Stomach (tissue), 9 donors: ENCODE data around the gene GABPA. TPM values are rescaled to one million over a fixed set of nuclear protein-coding genes. Genes with fewer than 3 reads are reported as not detected.

Experiments
- DNase-seq, 2 donors: peaks; one replicate each; pipeline versions ENCODE4 v3.0.0 to v3.0.0-alpha.2; 2013 to 2019
- H3K27ac ChIP-seq, 5 donors: fragments of 200-600 bp in 4 of 5; sonication (generic) in 4 of 5; one replicate each; pipeline ENCODE4 v1.5.1; 2013 to 2019; ENCODE audit warnings: mild to moderate bottlenecking in 1 of 5, moderate library complexity in 1 of 5
- H3K27me3 ChIP-seq, 3 donors: fragments of 200-600 bp; sonication (generic); one replicate each; pipeline ENCODE4 v1.5.1; 2017 to 2019; ENCODE audit warnings: mixed run types in 1 of 3
- H3K36me3 ChIP-seq, 4 donors: fragments of 200-600 bp; sonication (generic); 1 replicate in 3 of 4; 2 replicates in 1 of 4; pipeline ENCODE4 v1.5.1; 2016 to 2019
- H3K4me1 ChIP-seq, 4 donors: fragments of 200-600 bp; sonication (generic); one replicate each; pipeline ENCODE4 v1.5.1; 2016 to 2019
- H3K4me3 ChIP-seq, 4 donors: fragments of 200-600 bp; sonication (generic) in 3 of 4; one replicate each; pipeline ENCODE4 v1.5.1; 2016 to 2019; ENCODE audit warnings: mild to moderate bottlenecking in 1 of 4
- H3K9me3 ChIP-seq, 4 donors: fragments of 200-600 bp; sonication (generic); one replicate each; pipeline ENCODE4 v1.5.1; 2016 to 2019
- EP300 ChIP-seq: sonication (generic); formaldehyde crosslinking; IDR thresholded peaks from one replicate; pipeline ENCODE4 v1.6.1; 2017; ENCODE audit warnings: antibody characterized with exemption
- POLR2A ChIP-seq, 4 donors: fragments of 450-650 bp; IDR thresholded peaks; one replicate each; pipeline ENCODE4 v1.6.1; 2016; ENCODE audit warnings: antibody characterized with exemption in 4 of 4, control low read depth in 2 of 4, mild to moderate bottlenecking in 1 of 4, moderate library complexity in 1 of 4
- POLR2AphosphoS5 ChIP-seq, 3 donors: sonication (generic); formaldehyde crosslinking; IDR thresholded peaks; one replicate each; pipeline ENCODE4 v1.6.1; 2016; ENCODE audit warnings: antibody characterized with exemption in 3 of 3
- WGBS, 5 donors: extraction: QIAGEN DNeasy Blood & Tissue Kit in 3 of 5; methylation state at CpG; one replicate each; pipeline versions ENCODE4 v1.1.5 to v1.1.7; 2013 to 2018; 5-methylcytosine and 5-hydroxymethylcytosine counted together
- intact Hi-C: fragments of 100-400 bp; cut with DNase I; formaldehyde crosslinking; loops from one replicate; pipeline ENCODE4 v1.15.1; 2023; ENCODE audit warnings: low total_unique reads
- polyA plus RNA-seq, 3 donors: library from polyadenylated mRNA; stranded (reverse); fragments of 200-250 nt; gene quantifications; one replicate each; pipeline ENCODE4 v1.2.3, GENCODE V29; 2013
- total RNA-seq, 5 donors: library from RNA; depleted of rRNA; stranded (reverse); fragments of >200 nt; gene quantifications; one replicate each; pipeline versions ENCODE4 v1.1.0 to v1.2.3, GENCODE V29; 2014 to 2016
- TF ChIP-seq, protein P1 (sequence below), 7 experiments: fragments of 450-650 bp in 4 of 7; fragments of 200-600 bp in 3 of 7; sonication (generic) in 3 of 7; IDR thresholded peaks; one replicate each; pipeline ENCODE4 v1.5.1; 2016 to 2019; ENCODE audit warnings: antibody characterized with exemption in 7 of 7, control low read depth in 2 of 7, mild to moderate bottlenecking in 1 of 7
- donor health status: healthy with polysubstance abuse.
- donor health status: Bipolar disorder and iron deficiency.
- donor health status: healthy.

Gene GABPA
- total and polyA plus RNA-seq, 8 donors, result 6.4 to 47.0 (median 7.9) TPM

DNA sequence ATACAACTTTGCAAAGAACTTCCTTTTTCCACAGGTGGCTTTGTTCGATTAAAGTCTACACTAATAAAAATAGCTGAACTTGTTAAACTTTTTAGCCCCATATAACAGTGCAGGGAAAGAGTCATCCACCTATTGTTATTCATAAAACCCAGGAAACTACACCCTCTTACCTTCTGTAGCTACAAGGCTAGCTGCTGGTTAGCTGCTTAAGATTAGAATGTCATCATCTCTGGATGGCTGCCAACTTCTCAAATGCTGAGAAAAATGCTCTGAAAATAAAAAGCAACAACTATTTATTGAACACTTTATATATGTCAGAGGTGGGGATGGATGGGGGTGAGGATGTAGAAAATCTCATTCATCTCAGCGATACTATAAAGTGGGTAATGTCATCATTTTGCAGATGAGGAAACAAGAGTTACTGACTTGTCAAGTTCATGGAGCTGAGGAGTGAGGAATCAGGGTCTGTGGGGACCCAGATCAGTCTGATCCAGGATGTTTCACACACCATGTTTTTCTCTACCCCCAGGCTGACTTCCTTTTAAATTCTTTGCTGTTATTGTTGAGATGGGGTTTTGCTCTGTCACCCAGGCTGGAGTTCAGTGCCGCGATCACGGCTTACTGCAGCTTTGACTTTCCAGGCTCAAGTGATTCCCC, 17.2 kb upstream of the GABPA start:
- H3K27me3 ChIP-seq, result no peaks in the 10 kb centered on the region
- H3K4me1 ChIP-seq, result peaks cover 0 to 7% (median 0%) of the 10 kb centered on the region in 4 donors
- H3K27ac ChIP-seq, result no peak overlapping the region
- H3K36me3 ChIP-seq, result peaks cover 11 to 60% (median 44%) of the 10 kb centered on the region in 4 donors
- intact Hi-C loops, result no loop called here
- TF ChIP-seq POLR2AphosphoS5 (IDR thresholded peaks at IDR 0.05), result no peak
- TF ChIP-seq EP300, result no peak
- TF ChIP-seq POLR2A (IDR thresholded peaks at IDR 0.05), result no peak
- TF ChIP-seq, protein P1, sequence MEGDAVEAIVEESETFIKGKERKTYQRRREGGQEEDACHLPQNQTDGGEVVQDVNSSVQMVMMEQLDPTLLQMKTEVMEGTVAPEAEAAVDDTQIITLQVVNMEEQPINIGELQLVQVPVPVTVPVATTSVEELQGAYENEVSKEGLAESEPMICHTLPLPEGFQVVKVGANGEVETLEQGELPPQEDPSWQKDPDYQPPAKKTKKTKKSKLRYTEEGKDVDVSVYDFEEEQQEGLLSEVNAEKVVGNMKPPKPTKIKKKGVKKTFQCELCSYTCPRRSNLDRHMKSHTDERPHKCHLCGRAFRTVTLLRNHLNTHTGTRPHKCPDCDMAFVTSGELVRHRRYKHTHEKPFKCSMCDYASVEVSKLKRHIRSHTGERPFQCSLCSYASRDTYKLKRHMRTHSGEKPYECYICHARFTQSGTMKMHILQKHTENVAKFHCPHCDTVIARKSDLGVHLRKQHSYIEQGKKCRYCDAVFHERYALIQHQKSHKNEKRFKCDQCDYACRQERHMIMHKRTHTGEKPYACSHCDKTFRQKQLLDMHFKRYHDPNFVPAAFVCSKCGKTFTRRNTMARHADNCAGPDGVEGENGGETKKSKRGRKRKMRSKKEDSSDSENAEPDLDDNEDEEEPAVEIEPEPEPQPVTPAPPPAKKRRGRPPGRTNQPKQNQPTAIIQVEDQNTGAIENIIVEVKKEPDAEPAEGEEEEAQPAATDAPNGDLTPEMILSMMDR (IDR thresholded peaks at IDR 0.05), result no peak
- 83 to 93% (median 88%) methylated on average over 5 of the region's 5 CpGs for WGBS, 5 donors
- H3K9me3 ChIP-seq, result no peaks in the 10 kb centered on the region
- DNase-seq, result peak in 1 of 2 donors; percentile 29
- no peak overlapping the region for H3K4me3 ChIP-seq

DNA sequence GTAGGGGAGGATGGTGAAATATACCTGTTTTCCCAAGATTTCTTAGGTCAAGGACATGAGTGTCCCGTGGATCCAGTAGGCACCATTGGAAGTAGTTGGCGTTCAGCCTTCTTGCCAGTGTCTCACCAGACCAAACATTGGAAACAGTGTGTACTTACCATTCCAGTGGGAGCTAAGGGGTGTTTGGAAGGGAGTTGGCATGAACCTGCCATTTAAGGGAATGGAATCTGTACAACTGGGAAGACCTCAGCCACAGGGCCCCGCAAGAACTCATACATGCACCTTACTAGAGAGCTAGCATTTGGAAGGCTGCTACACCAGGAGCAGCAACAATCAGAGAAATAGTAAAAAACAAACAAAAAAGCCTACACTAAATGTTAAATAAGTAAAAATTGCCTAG, 12.8 kb upstream of the GABPA start:
- peaks cover 36 to 73% (median 65%) of the 10 kb centered on the region in 4 donors for H3K36me3 ChIP-seq
- peaks cover 0 to 7% (median 0%) of the 10 kb centered on the region in 4 donors for H3K4me1 ChIP-seq
- 86 to 97% (median 95%) methylated on average over 3 of the region's 3 CpGs for WGBS, 5 donors
- no peaks in the 10 kb centered on the region for H3K9me3 ChIP-seq
- intact Hi-C loops, result no loop called here
- no peak for DNase-seq
- no peak for TF ChIP-seq POLR2AphosphoS5 (IDR thresholded peaks at IDR 0.05)
- no peak for TF ChIP-seq POLR2A (IDR thresholded peaks at IDR 0.05)
- TF ChIP-seq, protein P1 (IDR thresholded peaks at IDR 0.05), result no peak
- TF ChIP-seq EP300, result no peak
- H3K27me3 ChIP-seq, result no peaks in the 10 kb centered on the region
- H3K27ac ChIP-seq, result no peak overlapping the region
- no peak overlapping the region for H3K4me3 ChIP-seq

DNA sequence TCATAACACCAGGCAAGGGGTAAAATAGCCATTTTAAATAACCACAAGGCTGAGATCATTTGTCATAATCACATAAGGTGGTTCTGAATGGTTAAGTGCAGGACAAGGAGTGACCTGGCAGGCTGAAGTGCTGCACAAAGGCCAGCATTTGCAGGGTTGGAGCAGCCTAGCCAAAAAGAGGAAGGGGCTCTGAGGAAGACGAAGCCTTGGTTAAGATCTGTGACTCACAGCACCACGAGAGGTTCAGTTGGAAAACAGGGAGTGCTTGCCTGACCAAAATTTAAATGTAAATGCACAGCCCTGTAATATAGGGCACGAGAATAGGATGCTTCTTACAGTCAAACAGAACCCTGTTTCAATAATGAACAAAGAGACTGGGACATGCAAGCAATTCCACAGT, 12.1 kb upstream of the GABPA start:
- Histone ChIP-seq H3K27ac (no peak overlapping the region), H3K4me1 (peaks cover 0 to 7% (median 0%) of the 10 kb centered on the region in 4 donors), H3K27me3 (no peaks in the 10 kb centered on the region), H3K9me3 (no peaks in the 10 kb centered on the region), H3K36me3 (peaks cover 42 to 76% (median 71%) of the 10 kb centered on the region in 4 donors), H3K4me3 (no peak overlapping the region)
- TF ChIP-seq POLR2A (IDR thresholded peaks at IDR 0.05) (no peak), POLR2AphosphoS5 (IDR thresholded peaks at IDR 0.05) (no peak), EP300 (no peak)
- TF ChIP-seq, protein P1 (IDR thresholded peaks at IDR 0.05), result no peak
- DNase-seq, result no peak
- intact Hi-C loops, result no loop called here
- WGBS, 5 donors, result 71 to 87% (median 73%) methylated on average over 3 of the region's 3 CpGs

DNA sequence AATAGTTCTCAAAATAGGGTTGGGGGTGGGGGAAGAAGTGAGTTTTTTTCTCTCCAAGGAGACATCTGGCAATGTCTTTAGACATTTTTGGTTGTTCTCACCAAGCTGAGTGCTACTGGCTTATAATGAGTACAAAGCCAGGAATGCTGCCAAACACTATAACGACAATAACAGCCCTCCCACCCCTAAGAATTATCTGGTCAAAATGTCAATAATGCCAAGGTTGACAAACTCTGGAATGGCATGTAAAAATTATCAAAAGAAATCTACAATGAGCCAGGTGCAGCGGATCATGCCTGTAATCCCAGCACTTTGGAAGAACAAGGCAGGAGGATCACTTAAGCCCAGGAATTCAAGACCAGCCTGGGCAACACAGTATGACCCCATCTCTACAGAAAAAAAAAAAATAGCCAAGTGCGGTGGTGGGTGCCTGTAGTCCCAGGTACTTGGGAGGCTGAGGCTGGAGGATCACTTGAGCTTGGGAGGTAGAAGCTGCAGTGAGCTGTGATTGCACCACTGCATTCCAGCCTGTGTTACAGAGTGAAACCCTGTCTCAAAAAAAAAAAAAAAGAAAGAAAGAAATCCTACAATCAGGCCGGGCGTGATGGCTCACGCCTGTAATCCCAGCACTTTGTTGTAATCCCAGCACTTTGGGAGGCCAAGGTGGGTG, 2.5 kb upstream of the GABPA start:
- Histone ChIP-seq H3K27me3 (no peaks in the 10 kb centered on the region), H3K4me3 (no peak overlapping the region), H3K9me3 (no peaks in the 10 kb centered on the region), H3K4me1 (peaks cover 19 to 60% (median 43%) of the 10 kb centered on the region in 4 donors), H3K36me3 (peaks cover 22 to 42% (median 33%) of the 10 kb centered on the region in 4 donors), H3K27ac (peak overlapping the region in 1 of 5 donors; percentile 46)
- WGBS, 5 donors, result 64 to 73% (median 70%) methylated on average over 6 of the region's 6 CpGs
- intact Hi-C loops, result no loop called here
- DNase-seq, result no peak
- TF ChIP-seq POLR2AphosphoS5 (IDR thresholded peaks at IDR 0.05), result no peak
- TF ChIP-seq, protein P1 (IDR thresholded peaks at IDR 0.05), result no peak
